CD4-positive, alpha-beta T cell treated with Interleukin-17A for 4 hours (primary cell): ENCODE results near the gene GPAM.
A peak's percentile ranks its signal among the peaks of the same experiment; 100 is the strongest.
"Not testable (repeated sequence)": the region's sequence is repeated elsewhere in the genome, so short reads cannot be mapped to it uniquely, and the experiment has no call there.

Experiments used
- DNase-seq: peaks from one replicate; pipeline ENCODE4 v3.0.0-alpha.2; 2020; ENCODE audit warnings: mixed read lengths

GPAM gene

DNA sequence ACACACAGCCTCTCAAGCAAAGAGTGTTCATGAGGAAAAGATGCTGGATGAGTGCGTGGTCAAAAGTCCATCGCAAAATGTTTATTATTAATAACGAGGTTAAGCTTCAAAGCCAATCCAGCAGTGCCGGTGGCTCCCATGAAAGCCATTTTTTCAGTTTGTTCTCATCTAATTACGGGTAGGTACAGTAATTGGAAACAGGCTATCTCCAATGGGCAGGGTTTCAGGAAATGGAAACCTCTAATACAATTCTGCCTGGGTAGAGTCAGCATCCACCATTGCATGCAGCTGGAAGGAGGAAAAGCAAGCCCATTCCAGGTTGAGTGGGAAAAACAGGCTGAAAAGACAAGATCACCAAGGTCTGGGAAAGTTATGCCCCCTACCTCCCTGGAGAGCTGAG is 57.4 kb downstream of the GPAM start:
- DNase-seq, result no peak

DNA sequence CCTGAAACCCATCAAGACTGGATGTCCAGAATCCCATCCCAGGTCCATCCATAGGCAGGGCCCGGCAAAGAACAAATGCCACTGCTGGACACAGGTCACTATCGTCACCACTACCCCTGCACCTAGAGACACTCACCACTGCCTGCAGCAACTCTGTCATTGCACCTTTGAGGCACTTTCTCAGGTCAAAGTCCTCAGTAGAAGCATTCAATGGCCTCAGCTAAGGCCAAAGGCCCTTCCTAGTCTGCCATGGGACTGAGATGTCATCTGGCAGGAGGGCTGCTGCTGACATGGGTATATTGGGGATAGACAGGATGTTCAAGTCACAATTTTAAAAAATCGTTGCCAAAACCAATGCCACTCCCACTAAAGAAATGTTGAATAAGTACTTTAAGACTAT is 58.7 kb downstream of the GPAM start:
- no peak for DNase-seq

DNA sequence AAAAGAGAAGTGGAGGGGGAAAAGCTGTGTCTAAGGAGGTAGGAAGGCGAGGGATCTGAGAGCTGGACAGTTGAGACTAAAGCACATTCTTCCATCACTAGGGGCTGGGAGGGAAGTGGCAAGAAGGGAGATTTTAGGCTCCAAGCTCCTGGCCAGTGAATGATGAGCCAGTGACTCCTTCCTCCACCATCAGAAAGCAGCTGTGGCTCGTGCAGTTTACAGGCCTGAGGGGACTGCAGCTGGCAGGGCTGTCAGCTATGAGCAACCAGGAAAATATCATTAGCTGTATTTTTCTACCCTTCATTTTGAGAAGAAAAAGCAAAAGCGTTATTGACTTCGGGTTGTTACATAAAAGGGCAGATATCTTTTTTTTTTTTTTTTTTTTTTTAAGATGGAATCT is 60.7 kb downstream of the GPAM start:
- DNase-seq, result no peak

DNA sequence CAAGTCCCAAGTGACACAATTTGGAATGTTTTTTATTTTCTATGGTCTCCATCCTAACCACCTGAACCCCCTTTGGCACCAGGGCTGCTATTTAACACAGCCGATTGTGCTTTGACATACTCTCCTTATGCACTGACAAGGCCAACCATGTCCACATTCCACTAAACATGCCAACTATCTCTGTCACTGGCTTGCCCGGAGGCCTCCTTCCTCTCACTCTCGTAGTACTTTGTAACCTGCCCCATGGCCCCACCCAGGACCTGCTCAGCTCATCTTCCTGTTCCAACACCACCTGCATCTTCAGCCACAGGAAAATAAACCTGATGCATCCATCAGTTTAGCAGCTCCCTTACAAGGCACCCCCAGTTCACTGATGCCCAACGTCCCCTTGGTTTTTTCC is 63.1 kb downstream of the GPAM start:
- no peak for DNase-seq

DNA sequence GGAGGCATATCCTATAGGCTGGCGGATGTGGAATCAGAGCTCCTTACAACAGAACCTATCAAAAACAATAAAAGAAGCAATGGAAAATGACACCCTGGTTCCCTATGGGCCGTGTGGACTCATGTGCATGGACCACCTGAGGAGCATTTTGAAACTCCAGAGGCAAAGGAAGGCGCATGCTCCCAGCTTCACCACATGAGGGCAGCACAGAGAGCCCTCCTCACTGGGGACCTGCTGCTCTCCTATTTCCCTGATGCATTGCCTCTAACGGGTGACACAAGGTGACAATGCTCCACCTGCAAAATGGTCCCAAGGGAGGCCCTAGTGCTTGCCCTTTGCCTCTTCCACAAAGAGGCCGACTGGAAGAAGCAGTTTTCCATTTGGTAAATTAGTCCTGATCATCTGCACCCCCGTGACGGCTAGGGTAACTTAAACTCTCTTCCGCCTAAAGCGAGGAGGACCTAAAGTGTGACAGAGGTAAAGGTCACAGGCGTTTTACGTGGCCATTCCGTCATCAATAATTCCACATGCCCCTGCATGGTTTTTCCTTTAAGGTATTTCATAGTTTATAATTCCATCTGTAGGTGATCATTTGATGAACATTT is 67.7 kb downstream of the GPAM start:
- peak; percentile 36 for DNase-seq

DNA sequence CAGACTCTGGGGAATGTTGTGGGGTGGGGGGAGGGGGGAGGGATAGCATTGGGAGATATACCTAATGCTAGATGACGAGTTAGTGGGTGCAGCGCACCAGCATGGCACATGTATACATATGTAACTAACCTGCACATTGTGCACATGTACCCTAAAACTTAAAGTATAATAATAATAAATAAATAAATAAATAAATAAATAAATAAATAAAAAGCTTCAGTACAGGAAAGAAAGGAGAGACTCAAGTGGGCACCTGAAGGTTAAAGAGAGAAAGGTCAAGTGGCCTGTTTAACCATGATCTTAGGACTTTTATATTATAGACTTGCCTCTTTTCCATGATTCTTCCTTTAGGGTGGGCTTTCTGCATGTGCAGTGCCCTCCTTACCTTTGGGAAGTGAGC is 73.8 kb downstream of the GPAM start:
- DNase-seq, result not testable (repeated sequence)
